Adrenal gland (tissue), 5 donors: ENCODE measurements around the gene LBH.

Experiments
- POLR2A ChIP-seq, 2 donors: fragments of 450-650 bp; IDR thresholded peaks; one replicate each; pipeline ENCODE4 v1.6.1; 2017; ENCODE audit warnings: antibody characterized with exemption in 2 of 2, mild to moderate bottlenecking in 2 of 2, moderate library complexity in 1 of 2
- TF ChIP-seq, protein P1 (sequence below), 6 experiments: fragments of 450-650 bp in 4 of 6; fragments of 200-600 bp in 2 of 6; sonication (generic) in 1 of 6; IDR thresholded peaks; 1 replicate in 5 of 6; 2 replicates in 1 of 6; pipeline versions ENCODE4 v1.5.1 to v1.8.0; 2016 to 2021; ENCODE audit warnings: antibody characterized with exemption in 6 of 6, mild to moderate bottlenecking in 2 of 6, moderate library complexity in 1 of 6
- donor health status: DM: no; HTN: no; CAD: no.

DNA sequence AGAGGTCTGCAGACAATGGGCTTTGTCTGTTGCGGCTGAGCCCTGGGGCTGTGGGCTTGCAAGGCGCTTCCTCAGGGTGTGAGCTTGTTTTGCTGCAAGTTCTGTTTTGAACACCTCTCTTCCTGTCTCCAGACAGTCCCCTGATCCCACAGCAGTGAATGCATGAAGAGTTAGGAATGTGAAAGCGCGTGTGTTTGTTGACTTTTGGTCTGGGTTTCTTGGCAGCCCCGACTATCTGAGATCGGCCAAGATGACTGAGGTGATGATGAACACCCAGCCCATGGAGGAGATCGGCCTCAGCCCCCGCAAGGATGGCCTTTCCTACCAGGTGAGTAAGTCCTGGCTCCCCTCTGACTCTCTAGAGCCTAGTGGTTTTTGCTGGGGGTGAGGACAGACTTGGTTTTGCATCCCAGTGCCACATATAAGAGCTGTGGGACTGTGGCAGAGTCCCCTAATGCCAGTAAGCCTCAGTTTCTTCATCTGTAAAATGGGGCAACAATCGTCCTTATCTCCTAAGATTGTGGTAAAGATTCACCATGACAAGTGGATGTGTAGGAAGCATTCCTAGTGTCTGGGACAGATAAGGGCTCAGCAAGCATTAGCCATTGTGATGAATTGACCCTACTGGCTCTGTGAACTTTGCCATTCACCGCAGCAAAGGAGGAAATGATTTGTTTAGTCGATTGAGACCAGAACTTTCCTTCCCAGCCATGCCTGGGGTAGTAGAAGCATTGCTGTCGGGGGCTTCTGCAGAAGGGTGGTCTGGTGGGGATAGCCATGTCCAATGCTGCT lies 3.0 kb downstream of the LBH start:
- TF ChIP-seq, protein P1, sequence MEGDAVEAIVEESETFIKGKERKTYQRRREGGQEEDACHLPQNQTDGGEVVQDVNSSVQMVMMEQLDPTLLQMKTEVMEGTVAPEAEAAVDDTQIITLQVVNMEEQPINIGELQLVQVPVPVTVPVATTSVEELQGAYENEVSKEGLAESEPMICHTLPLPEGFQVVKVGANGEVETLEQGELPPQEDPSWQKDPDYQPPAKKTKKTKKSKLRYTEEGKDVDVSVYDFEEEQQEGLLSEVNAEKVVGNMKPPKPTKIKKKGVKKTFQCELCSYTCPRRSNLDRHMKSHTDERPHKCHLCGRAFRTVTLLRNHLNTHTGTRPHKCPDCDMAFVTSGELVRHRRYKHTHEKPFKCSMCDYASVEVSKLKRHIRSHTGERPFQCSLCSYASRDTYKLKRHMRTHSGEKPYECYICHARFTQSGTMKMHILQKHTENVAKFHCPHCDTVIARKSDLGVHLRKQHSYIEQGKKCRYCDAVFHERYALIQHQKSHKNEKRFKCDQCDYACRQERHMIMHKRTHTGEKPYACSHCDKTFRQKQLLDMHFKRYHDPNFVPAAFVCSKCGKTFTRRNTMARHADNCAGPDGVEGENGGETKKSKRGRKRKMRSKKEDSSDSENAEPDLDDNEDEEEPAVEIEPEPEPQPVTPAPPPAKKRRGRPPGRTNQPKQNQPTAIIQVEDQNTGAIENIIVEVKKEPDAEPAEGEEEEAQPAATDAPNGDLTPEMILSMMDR (IDR thresholded peaks at IDR 0.05) = no peak
- TF ChIP-seq POLR2A (IDR thresholded peaks at IDR 0.05) = no peak
